ENCODE results near the gene ZNF460.
A peak's percentile ranks its signal among the peaks of the same experiment; 100 is the strongest.

ZNF460 gene

DNA sequence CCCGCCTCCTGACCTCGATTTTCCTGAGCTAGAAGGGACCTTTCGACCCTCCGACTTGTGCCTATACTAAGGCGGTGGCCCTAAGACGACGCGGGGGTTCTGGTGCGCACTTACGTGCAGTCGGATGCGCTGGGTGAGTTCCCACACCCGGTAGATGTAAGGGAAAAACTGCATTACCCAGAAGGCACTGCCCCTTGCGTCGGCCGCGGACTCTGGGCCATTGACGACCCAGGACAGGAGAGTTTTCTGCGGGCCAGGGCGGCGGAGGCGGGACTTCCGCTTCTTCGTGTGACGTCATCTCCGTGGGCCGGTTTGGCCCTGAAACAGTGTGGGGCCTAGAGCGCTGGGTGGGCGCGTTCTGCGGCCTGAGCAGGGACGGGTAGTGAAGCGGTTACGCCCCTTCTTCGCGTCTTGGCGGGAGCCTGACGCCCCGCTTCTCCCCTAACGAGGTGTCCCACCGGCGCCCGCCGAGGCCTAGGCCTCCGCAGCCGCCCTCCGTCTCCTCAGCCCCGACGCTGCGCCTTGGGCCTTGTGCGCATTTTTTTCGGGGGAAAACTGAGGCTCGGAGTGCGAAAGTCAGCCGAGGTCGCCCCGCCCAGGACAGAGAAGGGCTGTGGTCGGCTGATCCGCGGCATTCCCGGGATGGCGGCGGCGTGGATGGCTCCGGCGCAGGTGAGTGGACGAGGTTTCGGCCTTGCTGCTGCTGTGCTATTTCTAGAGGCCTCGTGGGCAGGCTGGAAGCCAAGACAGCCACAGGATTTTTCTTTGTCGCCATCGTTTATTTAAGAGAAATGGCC is at the start of gene ZNF460:
TSS of gene ZNF460 (plus strand) at position 321 of the 797 bp plus-strand sequence. CDS start at position 643, 322 bp downstream.
- TF ChIP-seq, protein P1, sequence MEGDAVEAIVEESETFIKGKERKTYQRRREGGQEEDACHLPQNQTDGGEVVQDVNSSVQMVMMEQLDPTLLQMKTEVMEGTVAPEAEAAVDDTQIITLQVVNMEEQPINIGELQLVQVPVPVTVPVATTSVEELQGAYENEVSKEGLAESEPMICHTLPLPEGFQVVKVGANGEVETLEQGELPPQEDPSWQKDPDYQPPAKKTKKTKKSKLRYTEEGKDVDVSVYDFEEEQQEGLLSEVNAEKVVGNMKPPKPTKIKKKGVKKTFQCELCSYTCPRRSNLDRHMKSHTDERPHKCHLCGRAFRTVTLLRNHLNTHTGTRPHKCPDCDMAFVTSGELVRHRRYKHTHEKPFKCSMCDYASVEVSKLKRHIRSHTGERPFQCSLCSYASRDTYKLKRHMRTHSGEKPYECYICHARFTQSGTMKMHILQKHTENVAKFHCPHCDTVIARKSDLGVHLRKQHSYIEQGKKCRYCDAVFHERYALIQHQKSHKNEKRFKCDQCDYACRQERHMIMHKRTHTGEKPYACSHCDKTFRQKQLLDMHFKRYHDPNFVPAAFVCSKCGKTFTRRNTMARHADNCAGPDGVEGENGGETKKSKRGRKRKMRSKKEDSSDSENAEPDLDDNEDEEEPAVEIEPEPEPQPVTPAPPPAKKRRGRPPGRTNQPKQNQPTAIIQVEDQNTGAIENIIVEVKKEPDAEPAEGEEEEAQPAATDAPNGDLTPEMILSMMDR (IDR thresholded peaks at IDR 0.05; ENCODE audit: control insufficient read depth, extremely low read depth, insufficient read depth) = no peak
- DNase-seq (ENCODE audit: low read depth) = peak; percentile 91
- peak within 1 kb of the TSS; percentile 87 for H3K4me3 ChIP-seq (ENCODE audit: low read depth, low read length)

DNA sequence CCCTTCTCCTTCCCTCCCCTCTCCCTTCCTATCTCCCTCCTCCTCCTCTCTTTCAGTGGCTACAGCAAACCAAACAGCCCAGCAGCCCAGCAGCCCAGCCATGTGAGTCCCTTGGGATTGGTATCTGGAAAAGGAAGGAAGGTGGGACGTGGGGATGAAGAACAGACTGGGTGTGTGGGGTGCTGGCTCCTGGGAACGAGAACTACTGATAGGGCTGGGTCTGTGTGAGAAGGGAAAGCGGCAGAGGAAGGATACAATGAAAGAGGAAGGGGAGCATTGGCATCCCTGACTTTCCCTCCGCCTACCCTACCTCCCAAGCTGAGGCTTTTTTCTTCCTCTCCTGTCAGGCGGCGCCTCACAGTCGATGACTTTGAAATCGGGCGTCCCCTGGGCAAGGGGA is 48.6 kb upstream of the ZNF460 start:
- no peak for DNase-seq (ENCODE audit: low read depth)
- TF ChIP-seq, protein P1 (IDR thresholded peaks at IDR 0.05; ENCODE audit: control insufficient read depth, extremely low read depth, insufficient read depth) = no peak
- no peak overlapping the region for H3K4me3 ChIP-seq (ENCODE audit: low read depth, low read length)

DNA sequence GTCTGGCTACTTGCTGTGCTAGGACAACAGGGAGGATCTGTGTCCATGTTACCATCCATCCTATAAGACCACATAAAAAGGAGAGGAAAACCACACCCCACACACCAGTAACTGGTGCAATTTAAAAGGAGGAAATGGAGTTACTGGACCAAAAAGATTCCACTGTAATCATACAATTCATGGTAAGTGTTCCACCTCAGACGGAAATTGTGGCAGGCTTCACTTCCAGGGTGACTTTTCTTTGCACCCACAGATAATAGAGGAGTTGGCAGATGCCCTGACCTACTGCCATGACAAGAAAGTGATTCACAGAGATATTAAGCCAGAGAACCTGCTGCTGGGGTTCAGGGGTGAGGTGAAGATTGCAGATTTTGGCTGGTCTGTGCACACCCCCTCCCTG is 47.1 kb upstream of the ZNF460 start:
- no peak overlapping the region for H3K4me3 ChIP-seq (ENCODE audit: low read depth, low read length)
- TF ChIP-seq, protein P1 (IDR thresholded peaks at IDR 0.05; ENCODE audit: control insufficient read depth, extremely low read depth, insufficient read depth) = no peak
- no peak for DNase-seq (ENCODE audit: low read depth)

DNA sequence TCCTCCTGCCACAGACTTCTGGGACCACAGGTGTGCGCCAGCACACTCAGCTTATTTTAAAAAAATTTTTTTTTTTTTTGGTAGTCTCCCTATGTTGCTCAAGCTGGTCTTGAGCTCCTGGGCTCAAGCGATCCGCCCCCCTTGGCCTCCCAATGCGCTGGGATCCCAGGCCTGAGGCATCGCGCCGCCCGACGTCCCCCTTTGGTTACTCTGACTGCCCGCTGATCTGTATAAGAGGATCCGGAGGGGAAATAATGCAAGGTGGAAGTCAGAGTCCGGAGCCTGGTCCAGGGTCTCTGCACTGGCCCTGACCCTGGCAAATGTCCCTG is 40.3 kb upstream of the ZNF460 start:
- TF ChIP-seq, protein P1 (IDR thresholded peaks at IDR 0.05; ENCODE audit: control insufficient read depth, extremely low read depth, insufficient read depth) = no peak
- H3K4me3 ChIP-seq (ENCODE audit: low read depth, low read length) = peak overlapping the region; percentile 94
- DNase-seq (ENCODE audit: low read depth) = no peak

DNA sequence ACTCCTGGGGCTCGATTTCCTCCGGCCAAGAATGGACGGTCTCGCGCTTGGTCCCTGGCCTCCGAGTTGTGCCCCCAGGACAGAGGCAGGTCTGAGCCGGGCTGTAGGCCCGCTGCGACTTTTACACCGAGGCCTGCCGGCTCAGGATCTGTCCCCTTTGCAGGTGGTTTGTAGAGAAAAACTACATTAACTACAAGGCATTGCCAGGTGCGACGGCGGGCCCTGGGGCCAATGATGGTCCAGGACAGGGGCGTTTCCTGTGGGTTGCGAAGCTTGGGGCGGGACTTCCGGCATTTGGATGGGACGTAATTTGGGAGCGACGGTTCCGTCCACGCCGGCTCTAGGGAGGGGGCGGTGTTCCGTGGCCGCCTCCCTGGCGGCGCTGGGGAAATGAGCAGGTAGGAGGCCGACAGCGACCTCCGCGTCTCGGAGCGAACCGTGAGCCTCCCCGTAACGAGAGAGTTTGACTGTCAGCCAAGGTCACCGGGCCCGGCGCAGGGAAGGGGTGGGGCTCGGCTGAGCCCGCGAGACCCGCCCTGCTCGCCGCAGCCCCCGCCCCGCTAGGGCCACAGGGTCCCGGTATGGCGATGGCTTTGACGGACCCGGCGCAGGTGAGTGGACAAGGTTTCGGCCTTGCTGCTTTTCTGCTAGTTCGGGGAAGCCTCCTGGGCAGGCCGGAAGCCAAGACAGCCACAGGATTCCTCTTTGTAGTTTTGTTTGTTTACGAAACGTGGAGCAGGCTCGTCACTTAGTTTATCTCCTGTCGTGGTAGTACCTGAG is 39.8 kb upstream of the ZNF460 start, which contains the start of gene ZNF805:
TSS of gene ZNF805 (plus strand) at position 322 of the 780 bp plus-strand sequence. CDS start at position 582, 260 bp downstream.
- DNase-seq (ENCODE audit: low read depth) = peak; percentile 87
- TF ChIP-seq, protein P1 (IDR thresholded peaks at IDR 0.05; ENCODE audit: control insufficient read depth, extremely low read depth, insufficient read depth) = no peak
- H3K4me3 ChIP-seq (ENCODE audit: low read depth, low read length) = peak within 1 kb of the TSS; percentile 94

DNA sequence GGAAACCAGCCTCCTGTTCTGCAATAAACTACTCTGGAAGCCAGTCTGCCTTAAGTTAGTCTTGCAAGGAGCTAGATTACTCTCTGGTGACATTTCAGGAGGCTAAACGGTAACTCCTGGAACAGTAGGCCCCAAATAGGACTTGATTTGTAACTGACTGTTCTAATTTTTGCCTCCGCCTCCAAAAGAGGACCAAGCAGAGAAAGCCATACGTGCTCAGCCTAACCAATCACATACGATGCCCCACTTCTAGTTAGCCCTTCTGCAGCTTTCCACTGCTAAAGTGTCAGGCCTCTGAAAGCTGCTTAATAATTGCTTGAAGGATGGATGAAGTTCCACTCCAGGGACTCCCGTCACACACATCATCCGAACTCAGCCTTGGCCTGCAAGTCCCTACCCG is 39.1 kb upstream of the ZNF460 start:
- peak overlapping the region; percentile 94 for H3K4me3 ChIP-seq (ENCODE audit: low read depth, low read length)
- DNase-seq (ENCODE audit: low read depth) = no peak
- TF ChIP-seq, protein P1 (IDR thresholded peaks at IDR 0.05; ENCODE audit: control insufficient read depth, extremely low read depth, insufficient read depth) = no peak
